ENCODE results near the gene FAM78B.
A peak's percentile ranks its signal among the peaks of the same experiment; 100 is the strongest.

The FAM78B gene

DNA sequence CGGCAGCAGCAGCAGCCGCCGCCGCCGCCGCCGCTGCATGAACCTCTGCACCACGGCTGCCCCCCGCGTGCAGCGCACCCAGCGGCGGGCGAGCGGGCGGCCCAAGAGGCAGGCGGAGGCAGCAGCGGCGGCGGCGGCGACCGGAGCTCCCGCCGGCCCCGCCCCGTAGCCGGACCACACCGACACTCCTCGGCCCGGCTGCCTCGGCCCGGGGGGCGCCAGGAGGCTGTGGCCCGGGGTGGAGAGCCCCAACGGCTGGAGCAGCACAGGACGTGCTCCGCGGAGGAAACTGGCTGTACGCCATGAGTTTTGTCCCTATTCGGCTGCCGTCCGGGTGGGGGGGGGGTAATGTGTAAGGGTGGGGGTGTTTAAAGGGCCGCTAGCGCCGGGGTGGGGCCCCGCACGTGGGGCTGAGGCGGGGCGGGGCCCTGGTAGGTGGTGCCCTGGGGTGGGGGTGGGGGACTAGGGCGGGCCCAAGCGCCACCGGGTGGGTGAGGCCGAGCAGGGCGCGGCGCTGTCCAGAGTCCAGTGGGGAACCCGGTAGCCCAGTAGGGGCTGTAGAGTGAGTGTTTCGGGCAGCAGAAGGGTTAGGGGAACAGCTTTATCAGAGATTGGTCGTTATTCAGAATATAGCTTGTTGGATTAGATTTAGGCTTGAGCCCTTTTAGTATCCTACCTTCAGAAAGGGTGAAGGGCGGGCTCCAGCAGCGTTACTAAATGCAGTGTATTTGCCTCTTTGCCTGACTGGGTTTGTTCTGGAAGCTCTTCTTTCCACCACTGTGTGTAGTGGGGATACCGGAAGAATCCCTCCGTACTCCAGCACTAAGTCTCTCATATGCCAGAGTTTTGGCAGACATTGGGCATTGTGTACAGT is at the start of gene FAM78B:
TSS of gene FAM78B (minus strand) at position 304 of the 874 bp plus-strand sequence. CDS start 753 bp downstream, outside the sequence.
- DNase-seq (ENCODE audit: low spot score) = peak; percentile 32

DNA sequence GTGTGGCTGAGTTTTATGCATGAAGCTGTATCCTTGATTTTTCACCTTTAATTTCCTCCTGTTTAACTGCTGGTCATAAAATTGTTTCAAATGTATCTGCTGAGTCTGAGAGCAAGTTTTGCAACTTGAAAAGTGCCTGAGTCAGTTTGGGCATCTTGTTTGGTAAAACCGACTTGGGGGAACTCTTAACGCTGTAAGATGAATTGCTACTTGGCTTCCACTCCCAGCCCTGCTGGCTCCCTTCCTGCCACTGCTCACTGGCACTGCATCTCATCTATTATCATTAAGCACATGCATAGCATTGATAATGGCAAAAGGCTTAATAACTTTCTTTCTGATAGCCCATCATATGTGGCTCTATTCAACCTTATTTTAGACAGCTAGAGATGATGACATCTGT is 35.7 kb upstream of the FAM78B start:
- no peak for DNase-seq (ENCODE audit: low spot score)

DNA sequence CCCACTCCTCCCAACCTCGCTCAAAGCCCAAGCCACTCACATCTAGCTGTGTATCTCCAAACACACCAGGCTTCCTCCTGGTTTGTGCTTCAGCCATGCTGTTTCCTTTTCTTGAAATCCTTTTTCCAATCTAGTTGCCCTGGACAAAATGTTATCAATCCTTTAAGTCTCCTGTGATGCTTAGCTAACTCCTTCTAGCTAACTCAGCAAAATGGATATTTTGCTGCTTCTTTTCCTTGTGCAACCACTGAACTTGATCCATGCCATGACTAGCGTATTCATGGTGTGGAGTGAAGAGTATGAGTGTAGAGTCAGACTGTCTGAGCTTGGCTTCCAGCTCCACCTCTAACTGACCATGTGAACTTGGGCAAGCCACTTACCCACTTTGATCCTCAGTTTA is 33.9 kb upstream of the FAM78B start:
- no peak for DNase-seq (ENCODE audit: low spot score)

DNA sequence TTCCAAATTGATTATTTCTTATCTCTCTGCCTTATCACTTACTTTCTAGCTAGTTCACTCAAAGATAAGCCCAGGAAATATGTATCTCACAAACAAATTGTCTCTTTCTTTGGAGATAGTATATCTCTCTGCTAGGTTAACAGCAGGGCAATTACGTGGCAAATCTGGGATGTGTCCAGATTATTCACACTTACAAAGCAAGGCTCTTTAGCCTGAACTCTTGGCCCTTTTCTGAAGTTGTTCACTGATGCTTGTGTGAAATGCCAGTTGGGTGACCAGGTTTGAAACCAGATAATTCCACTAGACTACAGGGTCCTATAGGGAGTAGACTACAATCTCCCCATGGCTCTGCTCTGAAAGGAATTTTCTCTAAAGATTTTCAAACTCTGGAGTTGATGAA is 30.8 kb upstream of the FAM78B start:
- DNase-seq (ENCODE audit: low spot score) = no peak

- no peak for DNase-seq (ENCODE audit: low spot score)
These were observed 30.3 kb upstream of the FAM78B start for GRCh38 chr1:166197141-166197540.

DNA sequence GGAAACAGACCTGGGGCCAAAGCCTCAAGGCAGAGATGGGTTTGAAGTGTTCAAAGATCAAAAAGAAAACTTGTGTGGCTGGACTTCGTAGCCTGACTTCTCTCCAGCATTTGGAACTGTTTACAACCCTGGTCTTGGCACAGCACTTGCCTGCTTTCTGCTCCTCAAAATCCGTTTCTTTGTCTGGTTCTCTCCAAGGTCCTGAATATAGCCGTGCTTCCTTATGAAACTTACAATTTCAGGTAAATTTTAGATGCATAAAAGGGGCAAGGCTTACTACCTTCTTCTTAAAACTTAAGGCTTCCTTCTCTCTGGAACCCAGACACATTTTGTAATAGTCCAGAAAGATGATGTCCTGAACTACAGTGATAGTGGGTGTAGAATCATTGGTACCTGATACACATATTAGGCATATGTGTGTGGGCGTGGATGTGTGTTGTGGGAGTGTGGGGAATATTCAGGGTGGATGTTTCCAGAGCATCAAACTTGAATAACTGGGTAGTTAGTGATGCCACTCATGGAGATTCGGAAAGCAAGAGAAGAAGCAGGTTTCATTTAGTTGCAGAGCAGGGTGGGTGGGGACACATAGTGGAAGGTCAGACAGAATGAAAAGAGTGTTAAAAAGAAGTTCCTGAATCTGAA is 26.4 kb upstream of the FAM78B start:
- no peak for DNase-seq (ENCODE audit: low spot score)

DNA sequence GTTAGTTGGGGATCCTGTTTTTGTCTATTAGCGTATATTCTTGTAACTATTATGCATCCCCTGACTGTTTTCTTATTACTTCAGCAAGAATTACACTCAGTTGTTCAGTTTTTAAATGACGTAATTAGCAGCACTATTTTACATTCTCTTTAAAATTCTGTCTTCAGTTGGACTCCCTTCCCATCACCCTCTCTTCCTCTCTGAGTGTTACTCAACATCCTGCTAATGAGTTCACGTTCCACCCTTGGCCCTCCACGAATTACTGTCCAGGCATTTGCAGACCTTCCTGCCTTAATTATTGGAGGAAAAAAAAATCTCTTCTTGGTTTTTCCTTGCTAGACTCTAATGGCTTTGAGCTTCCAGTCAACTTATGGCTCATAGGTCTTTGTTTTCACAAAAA is 23.6 kb upstream of the FAM78B start:
- no peak for DNase-seq (ENCODE audit: low spot score)

DNA sequence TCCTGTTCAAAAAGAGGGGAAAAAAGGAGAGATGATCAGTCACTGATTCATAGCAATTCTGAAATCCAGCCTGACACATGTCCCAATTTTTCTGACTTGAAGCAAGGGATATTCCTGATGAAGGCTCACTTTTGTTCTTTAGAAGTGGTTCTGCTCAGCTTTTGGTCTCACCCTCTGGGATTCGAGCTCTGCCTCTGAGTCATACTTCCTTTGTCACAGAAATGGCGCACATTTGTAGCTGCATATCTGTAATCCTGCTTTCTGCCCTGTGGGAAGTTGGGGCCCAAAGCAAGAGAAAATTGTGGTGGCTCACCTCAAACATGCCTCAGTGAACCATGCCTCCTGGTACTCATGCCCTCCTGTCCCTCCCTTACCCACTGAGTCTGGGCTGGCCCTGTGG is 22.3 kb upstream of the FAM78B start:
- DNase-seq (ENCODE audit: low spot score) = no peak

- no peak for DNase-seq (ENCODE audit: low spot score)
These were observed 18.7 kb upstream of the FAM78B start for GRCh38 chr1:166185526-166185925.

GRCh38 chr1:166184897-166185296 is 18.1 kb upstream of the FAM78B start:
- DNase-seq (ENCODE audit: low spot score) = no peak

- no peak for DNase-seq (ENCODE audit: low spot score)
These were observed 17.2 kb upstream of the FAM78B start for GRCh38 chr1:166184012-166184411.

GRCh38 chr1:166182281-166182680 is 15.5 kb upstream of the FAM78B start:
- DNase-seq (ENCODE audit: low spot score) = no peak

GRCh38 chr1:166176416-166176815 is 9.6 kb upstream of the FAM78B start:
- DNase-seq (ENCODE audit: low spot score) = no peak

- DNase-seq (ENCODE audit: low spot score) = no peak
These were observed 8.2 kb upstream of the FAM78B start for GRCh38 chr1:166175032-166175431.

- DNase-seq (ENCODE audit: low spot score) = no peak
These were observed 7.3 kb upstream of the FAM78B start for GRCh38 chr1:166174108-166174507.

DNA sequence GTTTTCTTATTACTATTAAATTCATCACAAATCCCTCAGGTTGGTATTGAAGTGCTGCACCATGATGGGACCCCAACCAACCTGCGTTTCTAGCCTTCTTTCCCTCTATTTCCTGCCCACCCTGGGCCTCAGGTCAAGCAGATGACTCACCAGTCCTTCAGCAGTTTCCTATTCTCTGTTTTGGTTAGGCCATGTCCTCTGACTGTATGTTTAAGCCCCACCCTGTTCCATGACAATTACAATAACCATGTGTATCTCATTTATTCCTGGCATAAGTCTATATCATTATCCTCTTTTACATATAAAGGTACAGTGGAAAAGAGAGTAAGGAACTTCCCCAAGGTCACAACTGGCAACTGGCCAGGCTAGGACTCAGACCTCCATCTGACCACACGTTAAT is 5.3 kb upstream of the FAM78B start:
- DNase-seq (ENCODE audit: low spot score) = no peak

DNA sequence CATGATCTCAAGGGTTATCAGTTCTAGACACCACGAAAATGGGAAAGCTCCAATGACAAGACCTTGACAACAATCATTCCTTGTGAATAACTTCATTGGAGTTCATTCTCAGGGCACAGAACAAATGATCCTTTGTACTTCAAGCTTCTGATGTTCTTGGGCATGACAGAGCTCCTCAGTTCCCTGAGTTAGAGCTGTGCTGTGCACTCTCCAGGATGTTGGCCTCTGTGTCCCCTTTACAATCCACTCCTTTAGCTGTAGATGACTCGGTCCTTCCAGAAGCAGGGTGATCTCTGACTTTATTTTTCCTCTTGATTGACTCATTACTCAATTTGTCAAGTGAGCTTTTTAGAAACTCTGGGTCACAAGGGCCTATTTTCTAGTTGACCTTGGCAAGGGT is 3.9 kb upstream of the FAM78B start:
- DNase-seq (ENCODE audit: low spot score) = no peak

- no peak for DNase-seq (ENCODE audit: low spot score)
These were observed 3.3 kb upstream of the FAM78B start for GRCh38 chr1:166170075-166170474.

DNA sequence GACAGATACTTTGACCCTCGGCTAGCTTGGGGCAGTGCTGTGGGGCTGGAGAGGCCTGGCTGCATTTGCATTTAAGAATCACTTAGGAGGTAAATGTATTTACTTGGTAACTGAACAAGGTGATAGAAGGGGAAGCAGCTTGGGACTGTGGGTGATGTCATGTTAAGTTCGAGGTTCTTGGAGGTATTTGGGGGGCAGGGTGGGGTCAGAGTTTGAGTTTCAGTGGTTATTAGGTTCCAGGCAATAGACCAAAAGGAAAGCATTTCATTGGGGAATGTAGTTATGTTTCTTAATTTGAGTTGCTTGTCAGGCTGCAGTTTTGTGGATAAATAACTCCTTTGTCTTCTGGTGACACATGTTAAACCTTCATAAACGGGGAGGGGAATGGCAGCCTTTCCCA is 2.4 kb upstream of the FAM78B start:
- DNase-seq (ENCODE audit: low spot score) = no peak

GRCh38 chr1:166167572-166167925 is 748 bp upstream of the FAM78B start:
- DNase-seq (ENCODE audit: low spot score) = no peak

- DNase-seq (ENCODE audit: low spot score) = no peak
These were observed 488 bp downstream of the FAM78B start for GRCh38 chr1:166166329-166166697.

DNA sequence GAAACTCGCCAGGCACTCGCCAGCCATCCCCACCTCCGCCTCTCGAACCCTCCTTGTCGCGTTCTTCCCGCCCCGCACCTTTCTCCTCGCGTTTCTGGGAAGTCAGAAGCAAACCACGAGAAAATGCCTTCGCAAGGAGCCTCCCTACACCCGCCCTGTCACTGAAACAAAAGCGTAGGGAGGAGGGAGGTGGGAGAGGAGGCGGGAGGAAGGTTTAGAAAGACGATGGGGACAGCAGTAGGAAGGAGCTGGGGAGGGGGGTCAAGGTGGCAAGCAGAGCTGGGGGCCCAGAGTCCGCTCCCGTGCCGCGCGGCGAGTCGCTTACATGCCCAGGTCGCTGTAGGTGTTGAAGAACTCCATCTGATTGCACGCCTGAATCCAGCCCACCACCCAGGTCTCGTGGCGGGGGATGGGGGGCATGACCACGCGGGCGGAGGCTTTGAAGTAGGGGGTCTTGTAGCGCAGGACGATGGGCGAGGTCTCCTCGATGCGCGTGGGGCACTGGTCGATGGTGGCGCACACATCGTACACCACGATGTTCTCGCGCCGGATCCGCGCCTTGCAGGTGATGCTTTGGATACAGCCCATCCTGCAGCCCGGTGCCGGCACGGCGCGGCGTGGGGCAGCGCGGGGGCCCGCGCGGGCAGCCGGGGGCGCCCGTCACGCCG is 1.0 kb downstream of the FAM78B start:
- DNase-seq (ENCODE audit: low spot score) = no peak

DNA sequence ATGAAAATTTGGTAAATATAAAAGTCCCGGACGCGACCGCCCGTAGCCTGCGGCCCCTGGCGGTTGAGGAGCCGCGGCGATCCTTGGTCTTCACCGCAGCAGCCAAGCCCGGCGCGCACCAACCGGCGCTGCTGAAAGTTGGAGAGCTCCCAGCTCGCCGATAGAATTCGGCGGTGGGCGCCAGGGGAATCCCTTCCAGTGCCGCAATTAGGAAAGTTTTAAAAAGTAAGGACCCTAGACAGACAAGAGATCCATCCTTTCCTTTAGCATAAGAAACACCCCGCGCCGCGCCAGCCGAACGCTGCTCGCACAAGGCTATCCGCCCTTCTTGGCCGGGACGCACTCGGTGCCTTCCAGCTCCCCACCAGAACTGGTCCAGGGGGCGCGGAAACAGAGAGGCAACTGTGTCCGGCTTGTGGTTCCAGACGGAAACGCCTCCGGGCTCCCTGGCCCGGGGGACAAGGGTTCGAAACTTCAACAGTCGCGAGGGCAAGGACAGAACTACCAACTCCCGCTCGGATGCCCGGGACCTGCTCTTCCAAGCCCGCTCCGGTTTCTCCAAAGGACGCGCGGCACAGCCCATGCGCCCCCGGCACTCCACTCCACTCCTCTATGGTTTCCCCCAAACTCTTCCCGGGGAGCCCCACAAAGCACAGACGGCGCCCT is 1.7 kb downstream of the FAM78B start:
- DNase-seq (ENCODE audit: low spot score) = no peak
